C1 segment of cervical spinal cord (tissue), 14 donors: ENCODE results near the gene RGS9BP.
A peak's percentile ranks its signal among the peaks of the same experiment; 100 is the strongest.
"Not testable (repeated sequence)": the region's sequence is repeated elsewhere in the genome, so short reads cannot be mapped to it uniquely, and the experiment has no call there.

Experiments used
- DNase-seq, 14 donors: peaks; one replicate each; lab custom pipeline; 2025; lab: John Stamatoyannopoulos, UW

Gene RGS9BP, protein sequence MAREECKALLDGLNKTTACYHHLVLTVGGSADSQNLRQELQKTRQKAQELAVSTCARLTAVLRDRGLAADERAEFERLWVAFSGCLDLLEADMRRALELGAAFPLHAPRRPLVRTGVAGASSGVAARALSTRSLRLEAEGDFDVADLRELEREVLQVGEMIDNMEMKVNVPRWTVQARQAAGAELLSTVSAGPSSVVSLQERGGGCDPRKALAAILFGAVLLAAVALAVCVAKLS

DNA sequence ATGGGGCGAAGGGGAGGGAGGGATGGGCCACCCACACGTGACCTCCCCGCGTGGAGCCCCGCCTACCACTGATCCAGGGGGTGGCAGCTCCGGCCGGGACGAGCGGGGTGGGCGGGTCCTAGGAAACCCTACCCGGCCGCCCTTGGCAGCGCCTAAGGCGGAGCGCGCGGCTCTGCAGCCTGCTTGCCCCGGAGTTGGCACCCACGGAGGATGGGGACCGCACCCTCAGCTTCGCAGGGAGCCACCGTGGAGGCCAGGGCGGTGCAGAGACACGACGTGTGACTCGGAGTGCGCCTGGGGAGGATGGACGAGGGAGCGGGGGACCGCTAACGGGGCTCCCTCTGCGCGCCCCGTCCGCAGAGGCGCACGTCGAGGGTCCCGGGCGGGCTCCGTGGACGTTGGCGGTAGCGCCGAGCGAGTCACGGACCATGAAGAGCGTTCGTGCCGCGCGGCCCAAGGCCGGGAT is at the start of gene RGS9BP:
TSS of gene RGS9BP (plus strand) at position 129 of the 466 bp plus-strand sequence. CDS start 416 bp downstream, outside the sequence.
- DNase-seq: peak in 7 of 14 donors; percentile 20 to 80 (median 65)

DNA sequence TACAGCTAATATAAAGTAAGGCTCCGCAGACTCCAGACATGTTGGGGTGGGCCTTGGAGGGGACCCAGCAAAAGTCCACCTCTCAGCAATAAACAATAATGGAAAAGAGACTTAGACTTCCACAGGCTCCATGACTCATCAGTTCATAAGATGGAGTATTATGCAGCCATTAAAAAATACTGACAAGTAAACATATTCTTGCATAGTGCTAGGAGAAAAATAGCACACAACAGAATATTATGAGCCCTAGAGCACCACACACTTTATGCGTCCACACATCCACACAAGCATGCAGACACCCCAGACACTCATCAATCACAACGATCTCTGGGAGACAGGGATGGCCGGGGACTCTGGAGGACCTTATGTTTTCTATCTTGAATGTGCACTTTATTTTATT is 48.7 kb upstream of the RGS9BP start:
- no peak for DNase-seq

DNA sequence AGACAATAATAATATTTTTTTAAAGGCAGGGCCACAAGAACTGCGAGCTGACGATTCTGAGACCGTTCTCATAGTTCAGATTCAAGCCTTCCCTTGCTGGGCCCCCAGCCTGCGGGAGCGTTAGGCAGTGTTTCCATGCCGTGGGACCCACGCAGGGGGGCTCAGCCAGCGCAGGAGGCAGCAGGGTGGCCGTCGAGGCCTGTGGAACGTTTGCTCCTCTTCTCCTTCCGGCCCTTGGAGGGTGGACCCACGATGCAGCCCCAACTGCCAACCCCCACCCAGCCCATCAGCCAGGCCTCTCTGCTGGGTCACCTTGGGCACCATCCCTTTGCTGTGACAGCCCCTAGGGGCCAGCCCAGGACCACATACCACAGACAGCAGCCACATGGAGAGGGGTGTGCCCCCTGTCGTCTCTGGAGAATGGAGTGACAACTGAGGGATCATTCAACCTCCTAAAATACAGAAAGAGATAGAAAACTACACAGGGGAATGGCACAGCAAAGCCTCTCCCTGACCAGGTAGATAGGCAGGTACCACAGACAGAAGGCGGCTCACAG is 47.9 kb upstream of the RGS9BP start:
- DNase-seq: no peak

DNA sequence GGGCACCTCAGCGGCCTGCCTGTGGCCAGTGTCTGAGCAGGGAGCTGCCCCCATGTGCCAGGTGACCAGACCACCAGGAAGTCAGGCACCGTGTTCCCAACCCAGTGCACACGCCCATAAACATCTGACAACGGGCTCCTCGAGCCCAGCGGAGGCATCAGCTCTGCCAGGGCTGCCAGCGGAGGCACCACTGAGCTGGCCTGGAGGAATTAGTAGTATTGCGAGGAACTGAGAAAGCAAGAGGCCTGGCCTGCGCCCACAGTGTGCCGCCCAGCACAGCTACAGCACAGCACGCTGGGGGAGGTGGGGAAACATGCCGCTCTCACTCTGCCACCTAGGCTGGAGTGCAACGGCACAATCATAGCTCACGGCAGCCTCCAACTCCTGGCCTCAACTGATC is 45.3 kb upstream of the RGS9BP start:
- DNase-seq: no peak

DNA sequence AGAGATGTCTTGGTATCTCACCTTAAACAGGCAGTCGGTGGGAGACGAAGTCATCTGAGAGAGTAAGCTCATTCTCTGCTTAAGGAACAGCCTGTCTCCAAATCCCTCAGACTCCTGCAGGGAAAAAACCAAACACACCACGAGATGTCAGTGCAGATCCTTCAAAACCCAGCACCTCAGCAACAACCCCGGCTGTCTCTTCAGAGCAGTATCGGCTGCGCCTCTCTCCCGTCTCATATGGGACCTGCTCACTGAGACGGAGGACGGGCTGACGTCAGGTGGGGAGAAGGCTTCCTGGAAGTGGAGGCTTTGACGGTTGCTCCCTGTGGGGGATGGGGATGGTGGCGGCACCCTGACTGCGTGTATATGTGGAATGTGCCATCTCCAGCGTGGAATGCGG is 44.3 kb upstream of the RGS9BP start:
- no peak for DNase-seq

DNA sequence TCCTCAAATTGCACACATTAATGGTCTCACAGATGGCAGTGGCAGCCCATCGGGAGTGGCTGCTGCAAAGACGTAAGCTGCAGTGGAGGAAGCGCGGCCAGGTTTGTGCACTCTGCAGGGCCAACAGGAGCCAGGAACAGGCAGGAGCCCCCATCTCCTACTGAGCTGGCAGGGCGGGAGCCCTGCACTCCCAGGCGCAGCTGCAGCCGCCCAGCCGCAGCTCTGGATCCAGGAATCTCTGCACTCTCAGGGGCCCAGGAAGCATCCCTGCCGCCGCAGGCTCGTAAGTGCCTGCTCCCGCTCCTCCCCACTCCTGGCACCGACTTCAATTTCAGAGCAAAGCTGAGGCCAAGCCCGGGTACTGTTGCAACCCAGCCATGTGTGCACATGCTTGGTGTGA is 38.2 kb upstream of the RGS9BP start:
- no peak for DNase-seq

DNA sequence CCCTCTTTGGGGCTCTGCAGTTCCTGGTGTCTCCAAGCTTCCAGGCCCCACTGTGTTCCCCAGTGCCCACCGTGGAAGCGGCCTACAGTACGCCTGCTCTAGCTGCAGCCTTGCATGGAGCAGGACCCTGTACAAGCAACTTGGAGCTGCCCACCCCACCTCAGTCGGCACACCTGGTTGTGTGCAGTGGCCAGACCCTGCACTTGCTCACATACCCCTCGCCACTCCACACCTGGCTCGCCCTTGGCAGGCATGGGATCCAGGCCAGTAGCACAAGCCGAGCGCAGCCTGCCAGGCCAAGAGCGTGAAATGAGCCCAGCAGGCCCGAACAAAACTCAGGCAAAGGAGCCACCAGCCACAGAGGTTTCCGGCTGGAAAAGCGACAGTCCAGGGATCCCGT is 37.0 kb upstream of the RGS9BP start:
- no peak for DNase-seq

DNA sequence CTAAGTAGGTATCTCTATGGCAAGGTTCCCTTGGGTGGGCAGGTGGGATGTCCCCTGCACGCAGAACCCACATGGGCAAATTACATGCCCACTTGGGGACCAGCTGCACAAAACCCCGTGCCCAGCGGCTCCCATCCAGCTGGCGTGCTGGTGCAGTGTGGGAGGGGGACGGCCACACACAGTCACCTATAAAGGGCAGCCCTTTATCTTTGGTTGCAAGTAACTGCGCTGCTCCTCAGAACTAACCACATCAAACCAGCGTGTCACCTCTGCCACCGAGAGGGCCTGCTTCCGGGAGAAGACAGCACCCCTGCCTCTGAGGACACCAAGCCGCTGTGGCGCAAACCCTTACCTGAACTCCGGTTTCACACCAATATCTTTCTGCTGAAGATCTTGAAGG is 32.9 kb upstream of the RGS9BP start:
- DNase-seq: no peak

DNA sequence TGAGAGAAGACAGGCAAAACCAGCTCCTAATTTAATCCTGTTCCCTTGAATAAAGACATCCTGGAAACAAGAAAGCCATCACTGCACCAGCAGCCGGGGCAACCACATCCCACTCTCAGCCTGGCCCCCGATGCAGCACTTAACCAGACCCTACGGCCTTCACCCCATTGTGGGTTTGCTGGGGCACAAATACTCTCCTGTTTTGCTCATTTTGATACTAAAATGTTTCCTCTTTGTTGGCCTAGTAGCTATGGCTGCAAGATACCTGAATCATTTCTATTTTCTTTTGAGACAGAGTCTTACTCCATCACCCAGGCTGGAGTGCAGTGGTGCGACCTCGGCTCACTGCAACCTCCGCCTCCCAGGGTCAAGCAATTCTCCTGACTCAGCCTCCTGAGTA is 29.1 kb upstream of the RGS9BP start:
- no peak for DNase-seq

DNA sequence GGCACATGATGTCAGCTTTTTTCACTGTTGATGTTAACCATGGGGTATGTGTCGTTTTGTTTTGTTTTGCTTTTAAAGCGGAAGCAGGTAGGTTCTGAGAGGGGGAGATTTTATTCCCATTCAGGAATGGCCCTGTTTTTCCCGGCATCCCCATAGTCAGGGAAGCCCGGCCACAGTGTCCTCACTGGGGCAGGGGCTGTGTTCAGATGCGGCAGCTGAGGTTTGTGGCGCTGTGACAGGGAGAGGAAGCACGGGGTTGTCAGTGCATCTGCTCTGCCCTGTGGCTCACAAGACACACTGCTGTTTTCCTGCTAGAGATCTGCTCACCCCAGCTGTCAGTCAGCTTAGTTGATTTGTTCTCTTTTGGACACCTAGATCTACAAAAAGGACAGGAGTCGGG is 28.3 kb upstream of the RGS9BP start:
- DNase-seq: no peak

DNA sequence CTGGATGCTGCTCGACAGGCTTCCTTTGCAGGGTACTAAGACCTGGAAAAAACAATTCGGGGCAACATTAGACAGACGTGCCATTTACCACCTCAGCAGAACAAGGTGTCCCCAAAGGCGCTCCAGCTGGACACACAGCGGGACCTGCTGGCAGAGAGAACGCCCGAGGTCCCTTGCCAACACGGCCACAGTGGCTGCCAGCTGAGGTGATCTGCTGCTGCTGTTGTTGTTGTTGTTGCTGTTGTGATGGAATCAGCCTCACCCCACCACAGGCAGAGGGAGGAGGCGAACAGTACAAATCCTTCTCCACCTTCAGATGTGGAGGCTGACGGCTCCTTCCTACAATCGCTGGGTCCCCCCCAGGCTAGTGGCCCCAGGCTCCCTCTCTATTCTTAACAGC is 25.9 kb upstream of the RGS9BP start:
- DNase-seq: peak in 1 of 14 donors; percentile 24

DNA sequence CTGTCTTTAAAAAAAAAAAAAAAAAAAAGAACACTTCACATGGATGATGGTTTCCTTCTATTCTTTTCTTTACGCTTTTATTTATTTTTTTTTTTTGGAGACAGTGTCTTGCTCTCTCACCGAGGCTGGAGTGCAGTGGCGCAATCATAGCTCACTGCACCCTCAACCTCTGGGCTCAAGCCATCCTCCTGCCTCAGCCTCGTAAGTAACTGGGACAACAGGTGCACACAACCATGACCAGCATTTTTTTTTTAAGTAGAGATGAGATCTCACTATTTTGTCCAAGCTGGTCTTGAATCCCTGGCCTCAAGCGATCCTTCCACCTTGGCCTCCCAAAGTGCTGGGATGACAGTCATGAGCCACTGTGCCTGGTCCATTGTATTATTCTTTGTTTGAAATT is 25.0 kb upstream of the RGS9BP start:
- DNase-seq: no peak

DNA sequence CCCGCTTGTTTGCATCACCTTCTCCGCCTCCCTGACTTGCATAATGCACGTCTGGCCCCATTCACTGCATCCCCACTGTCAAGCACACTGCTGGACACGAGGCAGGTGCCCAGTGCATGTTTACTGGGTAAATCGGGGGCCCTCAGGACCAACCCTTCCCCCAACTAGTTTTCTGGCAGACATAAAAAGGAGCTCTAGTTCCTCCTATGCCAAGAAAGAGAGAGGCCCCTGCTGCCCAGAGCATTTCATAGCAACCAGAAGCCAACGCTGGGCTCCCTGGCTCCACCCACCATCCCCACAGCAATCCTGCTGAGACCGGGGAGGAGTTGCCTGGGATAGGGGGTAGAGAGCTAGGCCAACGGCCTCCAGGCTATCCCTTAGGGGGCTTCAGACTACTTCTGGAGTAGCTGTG is 23.9 kb upstream of the RGS9BP start:
- peak in 9 of 14 donors; percentile 5 to 42 (median 33) for DNase-seq

DNA sequence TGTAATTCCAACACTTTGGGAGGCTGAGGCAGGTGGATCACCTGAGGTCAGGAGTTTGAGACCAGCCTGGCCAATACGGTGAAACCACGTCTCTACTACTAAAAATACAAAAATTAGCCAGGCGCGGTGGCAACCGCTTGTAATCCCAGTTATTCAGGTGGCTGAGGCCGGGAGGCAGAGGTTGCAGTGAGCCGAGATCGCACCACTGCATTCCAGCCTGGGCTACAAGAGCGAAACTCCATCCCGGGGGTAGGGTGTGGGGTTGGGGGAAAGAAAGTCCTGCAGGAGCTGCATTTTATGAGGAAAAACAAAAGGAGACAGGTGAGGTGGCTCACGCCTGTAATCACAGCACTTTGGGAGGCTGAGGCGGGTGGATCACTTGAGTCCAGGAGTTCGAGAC is 23.3 kb upstream of the RGS9BP start:
- not testable (repeated sequence) for DNase-seq

DNA sequence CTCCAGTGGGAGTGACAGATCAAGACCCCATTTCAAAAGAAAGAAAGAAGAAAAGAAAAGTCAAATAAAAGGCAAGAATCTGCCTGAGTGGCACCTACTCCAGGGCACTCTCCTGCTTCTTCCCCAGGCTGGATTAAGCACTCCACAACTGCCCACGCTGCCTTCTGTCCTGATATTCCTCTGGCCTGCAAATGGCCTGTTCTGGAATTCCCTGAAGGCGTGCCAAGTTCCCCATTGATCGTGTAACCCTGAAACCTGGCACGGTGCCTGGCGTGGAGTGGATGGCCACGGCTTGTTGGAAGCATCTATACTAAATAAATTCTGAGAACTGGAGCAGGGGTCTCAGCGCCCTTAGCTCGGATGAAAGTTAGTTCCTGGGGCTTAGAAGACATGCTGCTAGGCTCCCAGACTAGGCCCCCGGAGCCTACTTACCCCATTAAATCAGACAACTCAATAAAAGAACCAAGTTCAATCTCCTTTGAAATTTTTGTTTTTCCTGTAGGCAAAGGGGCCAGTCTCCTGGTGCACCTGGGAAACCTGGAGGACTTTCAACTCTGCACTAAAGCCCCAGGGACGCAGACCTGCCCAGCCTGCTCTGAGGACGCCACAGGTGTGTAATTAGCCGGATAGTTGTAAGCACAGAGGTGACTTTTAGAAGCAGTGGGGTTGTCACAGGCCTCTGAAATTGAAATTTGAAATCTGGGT is 22.6 kb upstream of the RGS9BP start:
- peak in 7 of 14 donors; percentile 8 to 56 (median 26) for DNase-seq

DNA sequence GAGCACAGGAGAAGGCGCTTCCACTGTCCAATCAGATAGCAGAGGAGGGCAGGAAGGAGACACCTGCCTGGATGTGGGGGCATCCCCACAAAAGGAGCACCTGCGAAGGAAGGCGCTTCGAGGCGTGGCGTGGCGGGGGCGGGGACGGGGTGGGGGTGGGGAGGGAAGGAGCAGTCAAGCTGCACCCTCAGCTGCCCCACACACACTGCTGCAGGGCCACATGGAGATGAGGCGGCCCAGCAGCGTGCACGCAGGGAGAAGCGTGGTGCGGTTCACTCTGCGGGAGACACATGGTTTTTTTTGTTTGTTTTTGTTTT is 22.1 kb upstream of the RGS9BP start:
- no peak for DNase-seq

DNA sequence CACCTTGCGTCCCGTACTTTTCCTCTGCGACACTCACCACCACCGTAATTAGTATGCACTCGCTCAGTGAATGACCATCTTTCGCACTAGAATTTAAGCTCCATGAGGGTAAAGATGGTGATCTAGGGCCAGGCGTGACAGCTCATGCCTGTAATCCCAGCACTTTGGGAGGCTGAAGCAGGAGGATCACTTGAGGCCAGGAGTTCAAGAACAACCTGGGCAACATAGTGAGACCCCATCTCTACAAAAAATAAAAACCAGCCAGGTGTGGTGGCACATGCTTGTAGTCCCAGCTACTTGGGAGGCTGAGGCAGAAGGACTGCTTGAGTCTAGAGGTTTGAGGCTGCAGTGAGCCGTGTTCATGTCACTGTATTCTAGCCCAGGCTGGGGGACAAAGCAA is 19.3 kb upstream of the RGS9BP start:
- not testable (repeated sequence) for DNase-seq

DNA sequence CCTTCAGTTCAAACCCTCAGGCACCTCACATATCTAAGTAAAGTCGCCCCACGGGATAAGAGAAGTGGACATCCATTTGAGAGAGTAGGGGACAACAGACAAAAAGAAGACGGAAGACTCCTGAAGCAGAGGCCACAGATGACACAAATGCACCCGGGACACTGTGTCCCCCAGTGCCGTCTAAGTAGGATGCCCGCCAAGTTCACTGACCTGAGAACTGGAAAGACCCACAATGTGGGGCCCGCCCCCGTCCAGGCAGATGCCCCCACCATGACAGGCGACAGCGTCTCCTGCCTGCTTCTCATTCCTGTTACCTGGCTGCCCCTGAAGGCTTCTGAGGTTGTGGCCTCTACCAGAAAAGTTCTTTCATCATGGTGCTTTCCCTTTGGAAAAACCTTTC is 17.6 kb upstream of the RGS9BP start:
- DNase-seq: no peak

DNA sequence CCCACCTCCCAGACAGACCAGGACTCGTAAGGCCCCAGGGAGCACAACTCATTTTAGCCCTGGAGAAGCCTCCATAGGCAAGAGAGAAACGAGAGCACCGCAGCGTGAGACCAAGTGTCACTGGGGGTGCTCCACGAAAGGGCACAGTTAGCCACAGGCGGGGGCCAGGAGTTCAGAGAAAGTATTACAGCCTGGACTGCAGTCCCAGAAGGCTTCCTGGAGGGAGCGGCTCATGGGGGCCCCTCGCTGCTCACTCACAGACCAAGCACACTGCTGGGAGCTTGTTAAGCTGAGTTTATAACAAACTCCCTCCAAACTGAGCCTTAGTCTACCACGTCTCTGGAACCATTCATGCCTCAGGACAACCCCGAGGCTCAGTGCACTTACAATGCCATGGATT is 17.1 kb upstream of the RGS9BP start:
- no peak for DNase-seq

DNA sequence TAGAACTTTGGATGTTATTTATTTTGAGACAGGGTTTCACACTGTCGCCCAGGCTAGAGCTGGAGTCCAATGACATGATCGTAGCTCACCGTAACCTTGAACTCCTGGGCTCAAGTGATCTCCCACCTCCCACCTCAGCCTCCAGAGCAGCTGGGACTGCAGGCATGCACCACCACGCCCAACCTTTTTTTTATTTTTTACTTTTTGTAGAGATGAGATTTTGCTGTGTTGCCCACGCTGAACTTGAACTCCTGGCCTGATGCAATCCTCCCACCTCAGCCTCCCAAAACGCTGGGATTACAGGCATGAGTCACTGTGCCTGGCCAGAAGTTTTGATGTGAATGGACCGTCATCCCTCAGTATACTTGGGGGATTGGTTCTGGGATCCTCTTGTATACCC is 14.3 kb upstream of the RGS9BP start:
- no peak for DNase-seq

DNA sequence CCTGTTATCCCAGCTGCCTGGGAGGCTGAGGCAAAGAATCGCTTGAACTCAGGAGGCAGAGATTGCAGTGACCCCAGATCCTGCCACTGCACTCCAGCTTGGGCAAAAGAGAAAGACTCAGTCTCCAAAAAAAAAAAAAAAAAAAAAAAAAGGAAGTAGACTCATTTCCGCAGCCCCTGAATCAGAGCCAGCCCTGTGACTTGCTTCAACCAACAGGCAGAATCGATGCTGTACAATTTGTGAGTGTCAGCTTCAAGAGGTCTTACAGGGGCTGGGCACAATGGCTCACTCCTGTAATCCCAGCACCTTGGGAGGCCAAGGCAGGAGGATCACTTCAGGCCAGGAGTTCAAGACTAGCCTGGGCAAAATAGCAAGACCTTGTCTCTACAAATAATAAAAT is 13.5 kb upstream of the RGS9BP start:
- no peak for DNase-seq

DNA sequence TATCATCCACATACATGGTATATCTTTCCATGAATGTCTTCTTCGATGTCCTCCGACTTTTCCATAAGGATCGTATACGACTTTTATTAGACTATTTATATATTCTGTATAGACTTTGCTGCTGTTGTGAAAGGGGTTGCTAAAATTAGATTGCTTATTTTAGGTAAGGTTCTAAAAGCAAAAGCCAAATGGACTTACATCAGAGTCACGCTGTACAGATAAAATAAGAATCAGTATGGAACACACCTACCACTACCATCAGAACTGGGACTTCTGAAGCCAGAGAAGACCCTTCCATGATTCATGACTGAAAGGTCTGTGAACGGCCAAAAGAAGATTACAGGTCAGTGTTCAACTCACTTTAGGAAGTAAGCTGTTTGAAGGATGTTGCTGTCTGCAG is 9.6 kb upstream of the RGS9BP start:
- no peak for DNase-seq

DNA sequence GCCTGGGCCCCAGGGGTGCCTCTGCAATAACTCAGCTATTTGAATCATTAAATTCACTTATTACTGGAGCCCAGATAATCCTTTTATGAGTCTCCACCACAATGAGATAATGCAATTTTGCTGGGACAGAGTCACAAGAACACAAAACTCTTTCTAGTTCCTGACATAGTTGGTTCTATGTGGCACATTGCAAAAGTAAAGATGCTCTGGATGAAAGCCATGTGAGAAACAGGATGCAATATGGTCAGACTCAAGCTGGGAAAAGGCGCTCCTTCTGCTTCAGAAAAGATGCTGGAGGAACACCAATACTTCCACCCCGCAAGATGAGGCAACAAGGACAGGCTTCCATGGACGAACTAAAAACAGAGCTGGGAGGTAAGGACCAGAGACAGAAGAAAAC is 6.3 kb upstream of the RGS9BP start:
- DNase-seq: peak in 1 of 14 donors; percentile 74
